ENCODE results near the gene YPEL1.

Gene YPEL1

GRCh38 chr22:21657360-21658032 lies 78.1 kb downstream of the YPEL1 start:
- Mint-ChIP-seq H3K9me3 (no peaks in the 10 kb centered on the region), H3K27ac (peak overlapping the region; percentile 97), H3K4me1 (peaks cover 44% of the 10 kb centered on the region), H3K27me3 (ENCODE audit: low read depth, poor library complexity) (peaks cover 6% of the 10 kb centered on the region), H3K4me3 (peak overlapping the region; percentile 84), H3K36me3 (ENCODE audit: low read depth) (peaks cover 9% of the 10 kb centered on the region)
- peak; percentile 91 for DNase-seq
- TF ChIP-seq CTCF (IDR thresholded peaks at IDR 0.05) = no peak

- H3K4me1 Mint-ChIP-seq = peaks cover 44% of the 10 kb centered on the region
- peaks cover 5% of the 10 kb centered on the region for H3K27me3 Mint-ChIP-seq (ENCODE audit: low read depth, poor library complexity)
- peak overlapping the region; percentile 97 for H3K27ac Mint-ChIP-seq
- peak overlapping the region; percentile 67 for H3K4me3 Mint-ChIP-seq
- H3K36me3 Mint-ChIP-seq (ENCODE audit: low read depth) = peaks cover 9% of the 10 kb centered on the region
- no peaks in the 10 kb centered on the region for H3K9me3 Mint-ChIP-seq
- TF ChIP-seq CTCF (IDR thresholded peaks at IDR 0.05) = no peak
- no peak for DNase-seq
Observed at GRCh38 chr22:21657020-21657359, 78.6 kb downstream of the YPEL1 start.

GRCh38 chr22:21652547-21653545 lies 82.7 kb downstream of the YPEL1 start:
- Mint-ChIP-seq H3K9me3 (no peaks in the 10 kb centered on the region), H3K4me1 (peaks cover 59% of the 10 kb centered on the region), H3K36me3 (ENCODE audit: low read depth) (peaks cover 14% of the 10 kb centered on the region), H3K27me3 (ENCODE audit: low read depth, poor library complexity) (peaks cover 8% of the 10 kb centered on the region), H3K27ac (peak overlapping the region; percentile 79), H3K4me3 (peak overlapping the region; percentile 96)
- peak; percentile 87 for DNase-seq
- TF ChIP-seq CTCF (IDR thresholded peaks at IDR 0.05) = no peak

- H3K27me3 Mint-ChIP-seq (ENCODE audit: low read depth, poor library complexity) = peaks cover 8% of the 10 kb centered on the region
- H3K9me3 Mint-ChIP-seq = no peaks in the 10 kb centered on the region
- H3K4me1 Mint-ChIP-seq = peaks cover 60% of the 10 kb centered on the region
- H3K36me3 Mint-ChIP-seq (ENCODE audit: low read depth) = peaks cover 14% of the 10 kb centered on the region
- peak overlapping the region; percentile 96 for H3K4me3 Mint-ChIP-seq
- TF ChIP-seq CTCF (IDR thresholded peaks at IDR 0.05) = no peak
- H3K27ac Mint-ChIP-seq = peak overlapping the region; percentile 97
- peak; percentile 92 for DNase-seq
Observed at GRCh38 chr22:21652010-21652546, 83.5 kb downstream of the YPEL1 start.

- Mint-ChIP-seq H3K27ac (peak overlapping the region; percentile 97), H3K4me3 (peak overlapping the region; percentile 96), H3K9me3 (no peaks in the 10 kb centered on the region), H3K27me3 (ENCODE audit: low read depth, poor library complexity) (peaks cover 5% of the 10 kb centered on the region), H3K4me1 (peaks cover 60% of the 10 kb centered on the region), H3K36me3 (ENCODE audit: low read depth) (peaks cover 18% of the 10 kb centered on the region)
- DNase-seq = no peak
- TF ChIP-seq CTCF (IDR thresholded peaks at IDR 0.05) = no peak
Observed at GRCh38 chr22:21651521-21652009, 84.0 kb downstream of the YPEL1 start.
